WTC11 (cell line): ENCODE results near the gene NHERF1.

Experiments used
- ATF1 ChIP-seq: sonication (generic); formaldehyde crosslinking; IDR thresholded peaks from 2 replicates; pipeline ENCODE4 v1.8.1; 2023; ENCODE audit warnings: mild to moderate bottlenecking, moderate library complexity, missing genetic modification reagents
- CBFB ChIP-seq: sonication (generic); formaldehyde crosslinking; IDR thresholded peaks from 2 replicates; pipeline ENCODE4 v1.8.1; 2022; ENCODE audit warnings: mild to moderate bottlenecking, low read depth, missing genetic modification reagents
- CTCF ChIP-seq: fragments of 200-600 bp; IDR thresholded peaks from 2 replicates; pipeline ENCODE4 v1.8.0; 2022; ENCODE audit warnings: antibody characterized with exemption
- NFE2L1 ChIP-seq: sonication (generic); formaldehyde crosslinking; IDR thresholded peaks from 2 replicates; pipeline ENCODE4 v1.8.1; 2023; ENCODE audit warnings: missing genetic modification reagents
- NFYB ChIP-seq: sonication (generic); formaldehyde crosslinking; conservative IDR thresholded peaks from 2 replicates; pipeline ENCODE4 v1.8.0; 2022; ENCODE audit warnings: low read depth, missing genetic modification reagents
- TP53 ChIP-seq: sonication (generic); formaldehyde crosslinking; IDR thresholded peaks from 2 replicates; pipeline ENCODE4 v1.8.1; 2023; ENCODE audit warnings: mild to moderate bottlenecking, missing genetic modification reagents
- ZBTB43 ChIP-seq: sonication (generic); formaldehyde crosslinking; IDR thresholded peaks from 2 replicates; pipeline ENCODE4 v1.8.1; 2023; ENCODE audit warnings: mild to moderate bottlenecking, missing genetic modification reagents
- TF ChIP-seq, protein P1 (sequence below): sonication (generic); formaldehyde crosslinking; IDR thresholded peaks from 2 replicates; pipeline ENCODE4 v1.8.1; 2022; ENCODE audit warnings: low read depth, missing genetic modification reagents, borderline replicate concordance
- TF ChIP-seq, protein P2 (sequence below): sonication (generic); formaldehyde crosslinking; IDR thresholded peaks from 2 replicates; pipeline ENCODE4 v1.8.0; 2022; ENCODE audit warnings: mild to moderate bottlenecking, missing genetic modification reagents
- TF ChIP-seq, protein P3 (sequence below): sonication (generic); formaldehyde crosslinking; IDR thresholded peaks from 2 replicates; pipeline ENCODE4 v1.8.1; 2023; ENCODE audit warnings: mild to moderate bottlenecking, missing genetic modification reagents, moderate library complexity

GRCh38 chr17:74725111-74725510 is 23.3 kb upstream of the NHERF1 start:
- TF ChIP-seq CTCF (no peak), NFYB (no peak), ZBTB43 (CRISPR knock-in tag) (no peak), TP53 (no peak), ATF1 (CRISPR knock-in tag) (no peak), CBFB (no peak), NFE2L1 (CRISPR knock-in tag) (no peak)
- TF ChIP-seq, protein P1, sequence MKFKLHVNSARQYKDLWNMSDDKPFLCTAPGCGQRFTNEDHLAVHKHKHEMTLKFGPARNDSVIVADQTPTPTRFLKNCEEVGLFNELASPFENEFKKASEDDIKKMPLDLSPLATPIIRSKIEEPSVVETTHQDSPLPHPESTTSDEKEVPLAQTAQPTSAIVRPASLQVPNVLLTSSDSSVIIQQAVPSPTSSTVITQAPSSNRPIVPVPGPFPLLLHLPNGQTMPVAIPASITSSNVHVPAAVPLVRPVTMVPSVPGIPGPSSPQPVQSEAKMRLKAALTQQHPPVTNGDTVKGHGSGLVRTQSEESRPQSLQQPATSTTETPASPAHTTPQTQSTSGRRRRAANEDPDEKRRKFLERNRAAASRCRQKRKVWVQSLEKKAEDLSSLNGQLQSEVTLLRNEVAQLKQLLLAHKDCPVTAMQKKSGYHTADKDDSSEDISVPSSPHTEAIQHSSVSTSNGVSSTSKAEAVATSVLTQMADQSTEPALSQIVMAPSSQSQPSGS (CRISPR knock-in tag), result no peak
- TF ChIP-seq, protein P2, sequence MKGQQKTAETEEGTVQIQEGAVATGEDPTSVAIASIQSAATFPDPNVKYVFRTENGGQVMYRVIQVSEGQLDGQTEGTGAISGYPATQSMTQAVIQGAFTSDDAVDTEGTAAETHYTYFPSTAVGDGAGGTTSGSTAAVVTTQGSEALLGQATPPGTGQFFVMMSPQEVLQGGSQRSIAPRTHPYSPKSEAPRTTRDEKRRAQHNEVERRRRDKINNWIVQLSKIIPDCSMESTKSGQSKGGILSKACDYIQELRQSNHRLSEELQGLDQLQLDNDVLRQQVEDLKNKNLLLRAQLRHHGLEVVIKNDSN (CRISPR knock-in tag), result no peak
- TF ChIP-seq, protein P3, sequence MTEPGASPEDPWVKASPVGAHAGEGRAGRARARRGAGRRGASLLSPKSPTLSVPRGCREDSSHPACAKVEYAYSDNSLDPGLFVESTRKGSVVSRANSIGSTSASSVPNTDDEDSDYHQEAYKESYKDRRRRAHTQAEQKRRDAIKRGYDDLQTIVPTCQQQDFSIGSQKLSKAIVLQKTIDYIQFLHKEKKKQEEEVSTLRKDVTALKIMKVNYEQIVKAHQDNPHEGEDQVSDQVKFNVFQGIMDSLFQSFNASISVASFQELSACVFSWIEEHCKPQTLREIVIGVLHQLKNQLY (CRISPR knock-in tag), result no peak
